ELF-1 (cell line): Measurements from ENCODE around the gene RNF10.
"Not testable (repeated sequence)": the region's sequence is repeated elsewhere in the genome, so short reads cannot be mapped to it uniquely, and the experiment has no call there.

Source experiments
- DNase-seq: peaks from one replicate; pipeline ENCODE4 v3.0.0-alpha.2; 2016; ENCODE audit warnings: low read depth, low spot score

Gene RNF10

DNA sequence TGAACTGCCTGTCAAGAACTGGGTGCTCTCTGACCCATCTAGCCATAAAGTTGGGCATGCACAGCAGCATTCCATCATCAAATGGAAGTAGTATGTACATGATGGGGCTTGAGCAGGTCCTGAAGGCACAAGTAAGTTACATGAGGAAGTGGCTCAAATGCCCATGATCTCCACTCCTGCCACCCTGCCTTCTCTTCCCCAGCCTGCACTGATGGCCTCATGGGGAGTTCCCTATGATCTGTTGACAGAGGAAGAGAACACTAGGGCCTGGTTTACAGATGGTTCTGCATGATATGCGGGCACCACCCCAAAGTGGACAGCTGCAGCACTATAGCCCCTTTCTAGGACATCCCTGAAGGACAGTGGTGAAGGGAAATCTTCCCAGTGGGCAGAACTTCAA lies 77.4 kb downstream of the RNF10 start:
- DNase-seq = not testable (repeated sequence)

- DNase-seq = no peak
These were observed 80.7 kb downstream of the RNF10 start for GRCh38 chr12:120614848-120615247.

DNA sequence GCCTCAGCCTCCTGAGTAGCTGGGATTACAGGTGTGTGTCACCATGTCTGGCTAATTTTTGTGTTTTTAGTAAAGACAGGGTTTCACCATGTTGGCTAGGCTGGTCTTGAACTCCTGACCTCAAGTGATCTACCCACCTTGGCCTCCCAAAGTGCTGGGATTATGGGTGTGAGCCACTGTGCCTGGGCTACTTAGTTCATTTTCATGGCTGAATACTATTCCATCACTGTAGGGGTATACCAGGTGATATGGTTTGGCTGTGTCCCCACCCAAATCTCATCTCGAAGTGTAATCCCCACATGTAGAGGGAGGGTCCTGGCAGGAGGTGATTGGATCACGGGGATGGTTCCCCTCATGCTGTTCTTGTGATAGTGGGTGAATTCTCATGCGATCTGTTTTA lies 83.0 kb downstream of the RNF10 start:
- not testable (repeated sequence) for DNase-seq

- not testable (repeated sequence) for DNase-seq
These were observed 83.6 kb downstream of the RNF10 start for GRCh38 chr12:120617767-120618166.

- DNase-seq = no peak
These were observed 84.9 kb downstream of the RNF10 start for GRCh38 chr12:120618954-120619615.

DNA sequence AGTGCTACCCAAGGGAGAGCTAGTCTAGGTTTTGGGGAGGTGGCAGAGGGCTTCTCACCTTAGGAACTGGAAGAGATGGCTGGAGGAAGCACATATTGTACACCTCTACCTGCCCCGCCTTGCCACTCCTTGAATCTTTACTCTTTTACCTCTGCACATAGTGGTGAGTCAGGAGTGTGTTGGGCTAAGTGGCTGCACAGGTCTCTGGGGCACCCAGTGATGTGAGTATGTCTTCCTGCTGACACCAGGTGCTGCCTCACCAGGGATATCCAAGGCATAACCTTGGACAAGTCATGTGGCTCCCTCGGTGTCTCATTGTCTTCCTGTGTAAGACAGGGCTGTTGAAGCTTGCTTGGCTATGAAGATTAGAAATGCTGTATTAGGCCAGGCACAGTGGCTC lies 86.5 kb downstream of the RNF10 start:
- DNase-seq = no peak

DNA sequence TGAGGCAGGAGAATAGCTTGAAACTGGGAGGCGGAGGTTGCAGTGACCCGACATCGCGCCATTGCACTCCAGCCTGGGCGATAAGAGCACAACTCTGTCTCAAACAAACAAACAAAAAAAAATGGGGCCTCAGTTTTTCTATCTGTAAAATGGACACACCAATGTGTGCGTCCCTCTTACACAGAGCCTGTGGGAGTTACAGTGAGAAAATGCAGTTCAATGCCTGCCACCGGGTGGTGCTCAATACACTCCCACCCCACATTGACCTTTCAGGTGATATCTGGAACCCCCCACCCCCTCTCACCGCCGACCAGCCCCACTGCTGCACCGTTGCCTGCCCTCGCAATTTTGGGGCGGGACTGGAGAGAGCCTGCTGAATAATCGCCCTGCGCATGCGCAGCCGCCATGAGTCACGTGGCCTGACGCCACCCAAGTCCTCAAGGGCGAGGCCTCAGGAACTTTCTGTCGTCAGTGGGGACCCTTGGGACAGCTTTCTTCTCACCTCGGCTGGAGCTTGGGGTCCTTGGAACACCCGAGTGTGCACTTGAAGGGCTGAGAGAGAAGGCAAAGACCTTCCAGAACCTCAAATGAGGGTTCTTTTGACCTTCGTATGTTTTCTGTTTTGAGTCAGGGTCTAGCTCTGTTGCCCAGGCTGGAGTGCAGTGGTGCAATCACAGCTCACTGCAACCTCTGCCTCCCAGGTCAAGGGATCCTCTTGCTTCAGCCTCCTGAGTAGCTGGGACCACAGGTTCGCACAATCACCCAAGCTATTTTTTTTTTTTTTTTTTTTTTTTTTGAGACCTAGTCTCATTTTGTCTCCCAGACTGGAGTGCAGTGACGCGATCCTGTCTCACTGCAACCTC lies 91.6 kb downstream of the RNF10 start:
- peak; percentile 69 for DNase-seq
